Fibroblast of pulmonary artery (primary cell): ENCODE results near the gene MOB3B.

Source experiments
- DNase-seq: peaks from one replicate; pipeline ENCODE4 v3.0.0-alpha.2; 2010; ENCODE audit warnings: low read depth
- H3K4me3 ChIP-seq: replicated peaks from 2 replicates; pipeline ENCODE4 v1.5.1; 2011; ENCODE audit warnings: low read depth, mild to moderate bottlenecking, control low read depth, low read length, moderate library complexity
- CTCF ChIP-seq: IDR thresholded peaks from 2 replicates; pipeline ENCODE4 v1.5.1; 2011; ENCODE audit warnings: mild to moderate bottlenecking, control low read depth, low read length, inconsistent platforms; ENCODE audit errors: missing control alignments

The MOB3B gene

GRCh38 chr9:27340285-27340674 lies 189.3 kb downstream of the MOB3B start:
- H3K4me3 ChIP-seq, result no peak overlapping the region
- DNase-seq, result no peak
- TF ChIP-seq CTCF, result no peak

GRCh38 chr9:27339661-27340284 lies 189.8 kb downstream of the MOB3B start:
- H3K4me3 ChIP-seq, result no peak overlapping the region
- DNase-seq, result no peak
- no peak for TF ChIP-seq CTCF

DNA sequence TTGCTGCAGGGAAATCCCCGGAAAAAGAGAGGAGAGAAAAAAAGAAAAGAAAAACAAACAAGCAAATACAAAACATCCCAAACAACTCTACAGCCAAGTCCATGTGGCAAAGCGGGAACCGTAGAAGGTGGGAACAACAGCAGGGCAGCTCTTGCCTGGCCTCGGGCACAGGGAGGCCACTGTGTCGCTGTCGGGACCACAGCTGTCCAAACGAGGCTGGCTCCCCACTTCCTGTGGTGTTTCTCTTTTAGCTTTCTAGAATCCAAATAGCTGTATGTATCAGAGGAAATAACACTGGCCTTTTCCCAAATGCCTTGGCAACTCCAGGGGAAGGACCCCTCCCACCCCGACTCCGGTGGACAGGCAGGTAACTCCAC lies 191.1 kb downstream of the MOB3B start:
- H3K4me3 ChIP-seq, result no peak overlapping the region
- TF ChIP-seq CTCF, result no peak
- no peak for DNase-seq

DNA sequence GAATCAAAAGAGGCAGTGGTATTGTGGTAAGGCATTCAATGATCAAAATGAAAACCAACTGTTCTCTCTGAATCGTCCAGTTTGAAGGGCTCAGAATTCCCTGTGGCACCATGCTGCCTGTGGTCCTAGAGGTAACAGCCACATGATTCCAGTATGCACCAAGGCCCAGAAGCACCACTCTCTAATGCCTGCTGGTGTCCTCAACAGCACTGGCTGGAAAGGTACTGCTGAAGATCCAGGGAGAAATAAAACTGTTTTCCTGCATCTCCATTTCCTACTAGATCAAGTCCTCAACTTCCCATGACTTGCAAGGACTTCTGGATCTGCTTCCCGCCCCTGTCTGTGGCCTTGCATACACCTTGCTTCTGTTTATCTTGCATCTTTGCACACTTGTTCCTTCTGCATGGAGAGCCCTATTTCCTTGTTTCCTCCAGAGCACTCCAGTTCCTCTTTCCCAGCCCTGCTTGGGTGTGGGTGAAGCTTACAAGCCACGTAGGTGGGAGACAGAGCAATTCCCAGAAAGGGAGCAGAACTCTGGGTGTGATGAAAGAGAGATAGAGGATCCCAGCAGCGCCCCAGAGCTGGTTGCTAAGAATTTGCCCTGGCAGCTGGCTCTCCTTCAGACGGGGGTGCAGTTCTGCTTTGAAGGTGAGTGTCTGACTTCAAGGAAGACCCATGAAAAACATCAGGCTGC lies 191.6 kb downstream of the MOB3B start:
- no peak for DNase-seq
- TF ChIP-seq CTCF, result no peak

GRCh38 chr9:27337236-27337635 lies 192.4 kb downstream of the MOB3B start:
- no peak for TF ChIP-seq CTCF
- no peak for DNase-seq
- H3K4me3 ChIP-seq, result no peak overlapping the region

More for the DNA sequence above, 191.6 kb downstream of the MOB3B start:
- H3K4me3 ChIP-seq, result no peak overlapping the region

- no peak overlapping the region for H3K4me3 ChIP-seq
- no peak for DNase-seq
- TF ChIP-seq CTCF, result no peak
Observed at GRCh38 chr9:27336829-27337228, 192.8 kb downstream of the MOB3B start.

DNA sequence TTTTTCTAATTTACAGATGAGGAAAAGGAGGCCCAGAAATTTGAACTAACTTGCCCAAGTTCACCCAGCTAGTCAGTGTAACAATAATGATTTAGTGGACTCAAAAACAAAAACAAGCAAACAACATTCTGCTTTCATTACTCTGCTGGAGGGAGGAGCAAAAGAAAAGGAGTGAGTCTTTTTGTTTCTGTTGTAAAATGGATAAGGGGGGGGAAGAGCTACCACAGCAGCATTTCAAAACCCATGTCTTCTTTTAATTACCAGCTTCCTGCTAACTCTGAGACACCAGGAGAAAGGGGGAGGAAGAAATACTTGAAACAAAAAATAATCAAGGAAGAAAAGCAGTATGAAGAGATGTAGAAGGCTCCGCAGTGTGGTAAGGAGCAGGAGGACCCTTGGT lies 193.5 kb downstream of the MOB3B start:
- DNase-seq, result no peak
- no peak for TF ChIP-seq CTCF
- no peak overlapping the region for H3K4me3 ChIP-seq
